SIG-M5 treated with dmso at 0.1 percent for 504 hours (cell line): ENCODE data around the gene FRYL.
"Not testable (repeated sequence)": the region's sequence is repeated elsewhere in the genome, so short reads cannot be mapped to it uniquely, and the experiment has no call there.

ENCODE experiments used
- DNase-seq: peaks from one replicate; lab custom pipeline; 2025; ENCODE audit not compliant: unreplicated experiment; lab: John Stamatoyannopoulos, UW

The FRYL gene

DNA sequence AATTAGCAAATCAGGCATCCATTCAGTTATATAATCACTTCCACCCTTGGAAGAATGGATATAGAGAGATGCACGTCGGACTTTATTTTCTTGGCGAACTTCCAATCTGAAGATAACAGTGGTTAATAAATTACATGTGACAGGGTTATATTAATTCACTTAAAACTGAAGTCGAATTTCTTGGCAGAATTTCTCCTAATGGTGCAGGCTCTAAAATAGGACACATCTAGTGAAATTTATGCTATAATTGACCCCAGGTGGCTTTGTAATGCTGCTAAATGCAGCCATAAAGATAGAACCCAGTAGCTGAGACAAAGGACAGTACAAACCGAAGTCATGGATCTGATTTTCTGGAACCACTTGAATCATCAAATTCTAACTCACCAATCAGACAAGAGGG lies 317.7 kb downstream of the FRYL start:
- DNase-seq = no peak

- no peak for DNase-seq
Observed at GRCh38 chr4:48461000-48461399, 319.1 kb downstream of the FRYL start.

DNA sequence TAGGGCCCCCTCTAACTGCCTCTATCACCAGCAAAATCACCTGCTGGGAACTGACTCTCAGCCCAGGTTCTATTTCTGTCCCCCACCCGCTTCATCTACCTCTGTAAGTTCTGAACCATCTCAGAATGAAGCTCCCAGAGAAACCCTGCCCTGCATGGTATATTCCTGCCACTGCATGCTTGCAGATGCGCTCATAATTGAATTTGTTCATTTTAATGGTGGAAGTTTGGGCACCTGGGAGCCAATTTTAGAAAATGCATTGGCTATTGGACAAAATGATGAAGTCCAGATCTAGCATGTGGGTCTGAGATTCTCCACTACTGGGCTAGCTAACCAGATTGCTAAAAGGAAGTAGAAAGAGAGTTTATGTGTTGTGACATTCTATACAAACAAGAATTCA lies 325.5 kb downstream of the FRYL start:
- DNase-seq = no peak

- not testable (repeated sequence) for DNase-seq
Observed at GRCh38 chr4:48451656-48452055, 328.4 kb downstream of the FRYL start.

DNA sequence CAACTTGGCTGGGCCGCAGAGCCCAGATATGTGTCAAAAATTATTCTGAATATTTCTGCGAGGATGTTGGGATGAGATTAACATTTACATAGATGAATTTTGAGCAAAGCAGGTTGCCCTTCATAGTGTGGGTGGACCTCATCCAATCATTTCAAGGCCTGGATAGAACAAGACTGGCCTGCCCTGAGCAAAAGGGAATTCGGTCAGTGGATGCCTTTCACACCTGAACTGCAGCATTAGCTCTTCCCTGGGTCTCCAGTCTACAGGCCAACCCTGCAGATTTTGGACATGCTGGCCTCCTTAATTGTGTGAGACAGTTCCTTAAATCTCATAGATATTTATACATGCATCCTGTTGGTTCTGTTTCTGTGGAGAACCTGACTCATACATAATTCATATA lies 329.3 kb downstream of the FRYL start:
- DNase-seq = no peak

DNA sequence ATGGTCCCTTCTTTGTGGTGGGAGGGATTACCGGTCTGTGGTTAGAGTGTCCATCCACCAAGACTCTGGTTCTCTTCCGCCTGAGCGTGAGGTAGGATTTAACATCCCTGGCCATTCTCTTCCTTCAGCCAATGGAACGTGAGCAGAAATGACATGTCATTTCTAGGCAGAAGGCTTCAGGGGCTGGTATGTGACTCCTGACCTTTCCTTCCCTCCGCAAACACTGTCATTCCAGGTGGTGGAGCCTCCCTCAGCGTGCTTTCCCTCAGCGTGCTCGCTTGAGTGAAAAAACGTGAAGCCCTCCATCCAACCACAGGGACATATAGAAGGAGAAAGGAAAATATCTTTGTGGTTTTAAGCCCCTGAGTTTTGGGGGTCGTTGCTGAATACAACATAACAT lies 330.9 kb downstream of the FRYL start:
- DNase-seq = no peak
